Karpas-422 (cell line): ENCODE measurements around the gene KERA. TPM values are rescaled to one million over a fixed set of nuclear protein-coding genes. Genes with fewer than 3 reads are reported as not detected.

ENCODE experiments used
- total RNA-seq: library from RNA; depleted of rRNA; stranded (reverse); fragments of >200 nt; shearing (Covaris generic); gene quantifications from 2 replicates; pipeline ENCODE4 v1.2.3, GENCODE V29; 2014; ENCODE audit warnings: low replicate concordance; rRNA removed

Gene KERA
- total RNA-seq, 1 experiment from 2014 or later: not detected

Other genes with a start within 250 kb of the KERA start
- not detected in 2 replicates for gene CCER1, start 102.8 kb downstream of the KERA start, total RNA-seq
- gene EPYC, start 53.1 kb downstream of the KERA start, total RNA-seq: not detected in 2 replicates
- gene LUM, start 53.5 kb upstream of the KERA start, total RNA-seq: not detected in 2 replicates
- 612 and 1,580 TPM in 2 replicates for gene DCN, start 124.8 kb upstream of the KERA start, total RNA-seq